ENCODE measurements around the gene CXCR3. TPM values are rescaled to one million over a fixed set of nuclear protein-coding genes. Genes with fewer than 3 reads are reported as not detected.
"Not testable (repeated sequence)": the region's sequence is repeated elsewhere in the genome, so short reads cannot be mapped to it uniquely, and the experiment has no call there.

The CXCR3 gene
- total RNA-seq, 2 donors from 2014 or later, result 0.20 TPM; not detected in 1

DNA sequence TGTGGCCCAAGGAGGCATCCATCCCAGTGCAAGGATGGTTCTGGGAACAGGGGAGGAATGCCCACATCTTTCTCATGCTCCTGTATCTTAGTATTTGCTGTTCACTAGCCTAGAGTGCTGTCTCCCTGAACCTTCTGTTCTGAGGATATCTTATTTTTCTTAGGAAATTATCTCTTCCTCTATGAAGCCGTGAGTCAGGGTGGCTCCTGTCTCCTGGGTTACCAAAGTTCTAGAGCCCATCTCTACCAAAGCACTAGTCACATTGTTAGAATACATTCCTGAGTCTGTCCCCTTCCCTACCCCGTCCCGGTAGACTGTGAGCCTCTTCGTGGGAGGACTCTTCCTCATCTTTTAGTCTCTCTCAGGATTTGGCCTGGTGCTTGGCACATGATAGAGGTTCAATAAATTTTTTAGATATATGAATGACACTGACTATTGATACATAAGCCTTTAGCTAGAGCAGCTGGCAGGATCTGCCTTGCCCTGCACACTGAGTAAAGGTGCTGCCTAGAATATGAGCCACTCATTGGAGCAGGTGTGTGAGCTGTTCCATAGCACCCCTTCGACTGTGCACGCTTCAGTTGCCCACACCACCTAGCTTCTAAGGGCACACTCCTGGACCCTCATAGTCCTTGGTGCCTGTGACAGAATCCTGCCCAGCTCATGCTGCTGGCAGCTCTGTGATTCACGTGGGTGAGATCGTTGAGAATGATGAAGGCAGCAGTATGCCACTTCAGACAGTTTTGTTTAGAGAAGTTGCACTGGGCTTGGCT is 13.3 kb downstream of the CXCR3 start:
- TF ChIP-seq, protein P1, sequence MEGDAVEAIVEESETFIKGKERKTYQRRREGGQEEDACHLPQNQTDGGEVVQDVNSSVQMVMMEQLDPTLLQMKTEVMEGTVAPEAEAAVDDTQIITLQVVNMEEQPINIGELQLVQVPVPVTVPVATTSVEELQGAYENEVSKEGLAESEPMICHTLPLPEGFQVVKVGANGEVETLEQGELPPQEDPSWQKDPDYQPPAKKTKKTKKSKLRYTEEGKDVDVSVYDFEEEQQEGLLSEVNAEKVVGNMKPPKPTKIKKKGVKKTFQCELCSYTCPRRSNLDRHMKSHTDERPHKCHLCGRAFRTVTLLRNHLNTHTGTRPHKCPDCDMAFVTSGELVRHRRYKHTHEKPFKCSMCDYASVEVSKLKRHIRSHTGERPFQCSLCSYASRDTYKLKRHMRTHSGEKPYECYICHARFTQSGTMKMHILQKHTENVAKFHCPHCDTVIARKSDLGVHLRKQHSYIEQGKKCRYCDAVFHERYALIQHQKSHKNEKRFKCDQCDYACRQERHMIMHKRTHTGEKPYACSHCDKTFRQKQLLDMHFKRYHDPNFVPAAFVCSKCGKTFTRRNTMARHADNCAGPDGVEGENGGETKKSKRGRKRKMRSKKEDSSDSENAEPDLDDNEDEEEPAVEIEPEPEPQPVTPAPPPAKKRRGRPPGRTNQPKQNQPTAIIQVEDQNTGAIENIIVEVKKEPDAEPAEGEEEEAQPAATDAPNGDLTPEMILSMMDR (IDR thresholded peaks at IDR 0.05), result no peak
- H3K9me3 ChIP-seq, result peaks cover 0 to 10% of the 10 kb centered on the region in 2 donors
- H3K27ac ChIP-seq, result no peak overlapping the region
- no peak for DNase-seq (ENCODE audit: low spot score)
- H3K27me3 ChIP-seq, result no peaks in the 10 kb centered on the region
- H3K36me3 ChIP-seq, result peaks cover 57% of the 10 kb centered on the region
- H3K4me1 ChIP-seq, result no peaks in the 10 kb centered on the region
- H3K4me3 ChIP-seq, result no peak overlapping the region

DNA sequence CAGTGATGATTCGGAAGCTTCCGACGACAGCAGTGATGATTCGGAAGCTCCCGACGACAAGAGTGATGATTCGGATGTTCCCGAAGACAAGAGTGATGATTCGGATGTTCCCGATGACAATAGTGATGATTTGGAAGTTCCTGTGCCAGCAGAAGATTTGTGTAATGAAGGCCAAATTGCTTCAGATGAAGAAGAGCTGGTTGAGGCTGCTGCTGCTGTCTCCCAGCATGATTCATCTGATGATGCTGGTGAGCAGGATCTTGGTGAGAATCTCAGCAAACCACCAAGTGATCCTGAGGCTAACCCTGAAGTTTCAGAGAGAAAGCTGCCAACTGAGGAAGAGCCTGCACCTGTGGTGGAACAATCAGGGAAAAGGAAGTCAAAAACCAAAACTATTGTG is 14.2 kb downstream of the CXCR3 start:
- peaks cover 0 to 10% of the 10 kb centered on the region in 2 donors for H3K9me3 ChIP-seq
- H3K36me3 ChIP-seq, result peaks cover 49% of the 10 kb centered on the region
- no peaks in the 10 kb centered on the region for H3K27me3 ChIP-seq
- no peak overlapping the region for H3K27ac ChIP-seq
- TF ChIP-seq, protein P1 (IDR thresholded peaks at IDR 0.05), result no peak
- H3K4me1 ChIP-seq, result no peaks in the 10 kb centered on the region
- DNase-seq (ENCODE audit: low spot score), result no peak
- H3K4me3 ChIP-seq, result no peak overlapping the region

DNA sequence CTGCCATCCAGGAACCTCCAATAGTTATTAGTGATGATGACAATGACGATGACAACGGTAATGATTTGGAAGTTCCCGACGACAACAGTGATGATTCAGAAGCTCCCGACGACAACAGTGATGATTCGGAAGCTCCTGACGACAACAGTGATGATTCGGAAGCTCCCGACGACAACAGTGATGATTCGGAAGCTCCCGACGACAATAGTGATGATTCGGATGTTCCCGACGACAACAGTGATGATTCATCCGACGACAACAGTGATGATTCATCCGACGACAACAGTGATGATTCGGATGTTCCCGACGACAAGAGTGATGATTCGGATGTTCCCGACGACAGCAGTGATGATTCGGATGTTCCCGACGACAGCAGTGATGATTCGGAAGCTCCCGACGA is 14.7 kb downstream of the CXCR3 start:
- Histone ChIP-seq H3K36me3 (peaks cover 43% of the 10 kb centered on the region), H3K9me3 (peaks cover 0 to 10% of the 10 kb centered on the region in 2 donors), H3K27ac (no peak overlapping the region), H3K4me1 (no peaks in the 10 kb centered on the region), H3K27me3 (no peaks in the 10 kb centered on the region), H3K4me3 (no peak overlapping the region)
- DNase-seq (ENCODE audit: low spot score), result no peak
- TF ChIP-seq, protein P1 (IDR thresholded peaks at IDR 0.05), result no peak

DNA sequence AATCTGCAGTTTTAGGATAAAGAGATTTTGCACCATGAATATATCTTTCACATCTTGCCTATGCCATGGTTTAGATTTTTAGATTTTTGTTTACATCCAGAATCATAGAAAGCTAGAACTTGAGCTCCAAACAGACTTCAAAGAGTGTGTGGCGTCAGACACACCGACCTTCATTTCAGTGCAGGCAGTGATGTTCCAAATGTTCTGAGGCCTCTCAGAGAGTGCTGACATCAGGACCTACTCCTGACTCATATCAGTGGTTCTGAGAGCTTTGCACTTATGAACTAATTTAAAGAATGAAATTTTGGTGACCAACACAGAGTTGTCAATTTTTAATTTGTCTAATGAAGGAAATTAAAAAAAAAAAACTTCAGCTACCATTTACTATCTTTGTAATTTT is 18.3 kb downstream of the CXCR3 start:
- H3K36me3 ChIP-seq, result peaks cover 20% of the 10 kb centered on the region

DNA sequence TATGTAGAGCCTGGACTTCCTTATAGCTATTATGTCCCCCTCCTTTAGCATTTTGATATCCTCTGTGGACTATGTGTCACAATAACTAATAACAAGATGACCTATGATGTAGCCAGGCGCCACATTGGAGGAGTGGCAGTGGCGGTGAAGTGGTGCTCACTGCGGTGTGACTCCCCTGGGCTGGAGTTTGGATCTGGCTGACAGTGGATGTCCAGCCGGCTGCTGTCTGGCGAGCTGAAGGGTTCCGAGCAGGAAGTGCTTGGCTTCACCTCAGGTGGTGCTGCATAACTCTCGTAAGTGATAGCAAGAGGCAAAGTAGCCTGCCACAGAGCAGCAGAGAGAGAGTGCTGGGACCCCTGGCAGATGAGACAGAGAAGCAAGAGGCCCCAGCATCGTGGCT is 25.1 kb downstream of the CXCR3 start:
- H3K9me3 ChIP-seq; H3K36me3 ChIP-seq; H3K27me3 ChIP-seq; H3K4me3 ChIP-seq; H3K27ac ChIP-seq; H3K4me1 ChIP-seq; DNase-seq (ENCODE audit: low spot score): not testable (repeated sequence)

More for the DNA sequence above, 18.3 kb downstream of the CXCR3 start:
- TF ChIP-seq, protein P1 (IDR thresholded peaks at IDR 0.05), result no peak
- H3K9me3 ChIP-seq, result peaks cover 0 to 10% of the 10 kb centered on the region in 2 donors
- H3K4me1 ChIP-seq, result no peaks in the 10 kb centered on the region
- H3K27ac ChIP-seq, result no peak overlapping the region
- no peak for DNase-seq (ENCODE audit: low spot score)
- H3K4me3 ChIP-seq, result no peak overlapping the region
- H3K27me3 ChIP-seq, result no peaks in the 10 kb centered on the region

DNA sequence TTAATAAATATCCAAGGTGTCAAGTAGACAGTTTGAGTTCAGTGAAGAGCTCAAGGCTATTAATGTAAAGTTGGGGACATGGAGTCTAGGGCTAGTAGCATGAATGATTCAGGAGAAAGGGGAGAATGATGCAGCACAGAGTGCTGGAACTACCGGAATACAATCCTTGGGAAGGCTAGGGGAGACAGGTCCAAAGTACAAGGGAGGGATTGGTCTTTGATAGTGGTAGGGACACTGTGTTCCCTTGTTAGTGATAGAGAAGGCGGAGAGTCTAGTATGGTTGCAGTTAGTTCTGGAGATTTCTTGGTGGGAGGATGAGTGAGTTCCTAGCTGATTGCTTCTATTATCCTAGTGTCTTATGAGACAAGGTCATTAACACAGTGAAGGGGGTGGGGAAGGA is 31.4 kb downstream of the CXCR3 start:
- TF ChIP-seq, protein P1 (IDR thresholded peaks at IDR 0.05), result no peak
- Histone ChIP-seq H3K36me3 (no peaks in the 10 kb centered on the region), H3K27me3 (no peaks in the 10 kb centered on the region), H3K4me3 (no peak overlapping the region), H3K9me3 (no peaks in the 10 kb centered on the region), H3K27ac (no peak overlapping the region), H3K4me1 (no peaks in the 10 kb centered on the region)
- no peak for DNase-seq (ENCODE audit: low spot score)

All from right atrium auricular region (tissue), 2 donors.